GM12801 (cell line): ENCODE data around the gene TIMELESS.

Experiments
- TF ChIP-seq, protein P1 (sequence below): IDR thresholded peaks from one replicate; pipeline ENCODE4 v1.5.1; 2011; ENCODE audit warnings: control low read depth; ENCODE audit not compliant: insufficient read length; ENCODE audit errors: extremely low read depth

TIMELESS gene

DNA sequence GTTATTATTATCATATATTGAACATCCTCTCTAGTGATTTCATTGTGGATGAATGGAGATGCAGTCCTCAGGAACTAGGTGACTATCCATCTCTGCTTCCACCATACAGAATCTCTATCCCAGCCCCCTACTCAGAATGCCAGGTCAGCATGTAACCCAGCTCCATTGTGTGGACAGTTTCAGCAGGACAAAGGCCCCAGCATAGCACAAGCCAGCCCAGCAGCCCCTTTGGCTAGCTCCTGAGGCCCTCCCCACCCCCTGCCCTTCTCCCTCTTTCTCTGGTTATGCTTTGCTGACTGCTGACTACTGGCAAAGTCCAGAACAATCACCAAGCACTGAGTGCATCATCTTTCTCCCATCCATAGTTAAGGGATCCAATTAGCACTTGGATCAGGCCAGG is 13.3 kb upstream of the TIMELESS start:
- TF ChIP-seq, protein P1, sequence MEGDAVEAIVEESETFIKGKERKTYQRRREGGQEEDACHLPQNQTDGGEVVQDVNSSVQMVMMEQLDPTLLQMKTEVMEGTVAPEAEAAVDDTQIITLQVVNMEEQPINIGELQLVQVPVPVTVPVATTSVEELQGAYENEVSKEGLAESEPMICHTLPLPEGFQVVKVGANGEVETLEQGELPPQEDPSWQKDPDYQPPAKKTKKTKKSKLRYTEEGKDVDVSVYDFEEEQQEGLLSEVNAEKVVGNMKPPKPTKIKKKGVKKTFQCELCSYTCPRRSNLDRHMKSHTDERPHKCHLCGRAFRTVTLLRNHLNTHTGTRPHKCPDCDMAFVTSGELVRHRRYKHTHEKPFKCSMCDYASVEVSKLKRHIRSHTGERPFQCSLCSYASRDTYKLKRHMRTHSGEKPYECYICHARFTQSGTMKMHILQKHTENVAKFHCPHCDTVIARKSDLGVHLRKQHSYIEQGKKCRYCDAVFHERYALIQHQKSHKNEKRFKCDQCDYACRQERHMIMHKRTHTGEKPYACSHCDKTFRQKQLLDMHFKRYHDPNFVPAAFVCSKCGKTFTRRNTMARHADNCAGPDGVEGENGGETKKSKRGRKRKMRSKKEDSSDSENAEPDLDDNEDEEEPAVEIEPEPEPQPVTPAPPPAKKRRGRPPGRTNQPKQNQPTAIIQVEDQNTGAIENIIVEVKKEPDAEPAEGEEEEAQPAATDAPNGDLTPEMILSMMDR = no peak

DNA sequence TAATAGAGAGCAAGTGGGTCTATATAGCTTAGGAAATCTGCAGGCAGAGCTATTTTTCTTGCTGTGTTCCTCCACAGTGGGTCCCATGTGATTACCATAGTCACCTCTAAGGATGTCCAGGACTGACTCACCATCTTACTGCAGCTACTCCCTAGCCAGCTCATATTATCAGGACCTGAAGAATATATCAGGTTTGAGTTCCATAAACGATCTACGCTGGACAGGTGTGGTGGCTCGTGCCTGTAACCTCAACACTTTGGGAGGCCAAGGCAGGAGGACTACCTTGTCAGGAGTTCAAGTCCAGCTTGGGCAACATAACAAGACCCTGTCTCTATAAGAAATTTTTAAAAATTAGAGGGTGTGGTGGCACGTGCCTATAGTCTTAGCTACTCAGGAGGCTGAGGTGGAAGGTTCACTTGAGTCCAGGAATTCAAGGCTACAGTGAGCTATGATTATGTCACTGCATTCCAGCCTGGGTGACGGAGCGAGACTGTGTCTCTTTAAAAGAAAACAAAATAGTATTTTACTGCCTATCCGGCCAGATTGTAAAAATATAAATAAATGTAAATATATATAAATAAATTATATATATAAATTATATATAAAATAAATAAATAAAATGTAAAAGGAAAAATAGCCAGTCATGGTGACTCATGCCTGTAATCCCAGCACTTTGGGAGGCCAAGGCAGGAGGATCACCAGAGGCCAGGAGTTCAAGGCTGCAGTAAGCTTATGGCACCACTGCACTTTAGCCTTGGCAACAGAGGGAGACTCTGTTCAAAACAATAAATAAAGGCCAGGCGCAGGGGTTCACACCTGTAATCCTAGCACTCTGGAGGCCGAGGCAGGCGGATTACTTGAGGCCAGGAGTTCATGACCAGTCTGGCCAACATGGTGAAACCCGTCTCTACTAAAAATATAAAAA is 12.3 kb upstream of the TIMELESS start:
- TF ChIP-seq, protein P1 = no peak

DNA sequence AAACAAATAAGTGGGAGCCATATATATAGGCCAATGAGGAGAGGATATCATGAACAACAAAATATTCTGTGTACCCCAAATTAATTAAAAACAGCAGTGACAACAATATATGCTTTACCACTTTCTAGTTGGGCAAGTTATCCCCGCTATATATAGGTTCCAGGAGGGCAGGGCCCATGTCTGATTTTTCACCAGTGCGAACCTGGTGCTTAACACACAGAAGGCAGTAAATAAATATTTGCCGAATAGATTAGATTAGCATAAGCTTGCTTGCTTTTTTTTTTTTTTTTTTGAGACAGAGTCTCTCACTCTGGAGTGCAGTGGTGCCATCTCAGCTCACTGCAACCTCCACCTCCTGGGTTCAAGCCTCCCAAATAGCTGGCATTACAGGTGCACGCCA is 8.6 kb upstream of the TIMELESS start:
- TF ChIP-seq, protein P1 = no peak

DNA sequence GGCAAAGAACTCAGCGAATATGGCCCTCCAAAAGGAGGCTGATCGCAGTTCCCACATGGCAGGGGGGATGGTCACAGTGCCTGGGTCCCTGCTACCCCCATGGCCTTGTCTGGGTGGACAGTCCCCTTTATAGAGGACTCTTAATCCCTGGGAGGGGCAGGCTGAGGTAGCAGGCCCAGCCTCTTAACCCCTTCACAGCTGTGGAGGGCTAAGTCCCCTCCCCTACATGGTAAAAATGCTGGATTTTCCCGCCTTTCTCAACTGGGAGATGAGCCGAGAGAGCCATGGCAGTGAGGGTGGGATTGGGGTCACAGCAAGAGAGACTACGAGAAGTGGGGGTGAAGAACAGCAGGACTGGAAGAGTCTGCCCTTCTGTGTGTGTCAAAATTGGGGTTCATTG is 5.3 kb upstream of the TIMELESS start, which contains the start of gene MIP:
TSS of gene MIP (minus strand) at position 101 of the 400 bp plus-strand sequence. CDS start at position 57, 44 bp downstream.
- TF ChIP-seq, protein P1 = no peak

DNA sequence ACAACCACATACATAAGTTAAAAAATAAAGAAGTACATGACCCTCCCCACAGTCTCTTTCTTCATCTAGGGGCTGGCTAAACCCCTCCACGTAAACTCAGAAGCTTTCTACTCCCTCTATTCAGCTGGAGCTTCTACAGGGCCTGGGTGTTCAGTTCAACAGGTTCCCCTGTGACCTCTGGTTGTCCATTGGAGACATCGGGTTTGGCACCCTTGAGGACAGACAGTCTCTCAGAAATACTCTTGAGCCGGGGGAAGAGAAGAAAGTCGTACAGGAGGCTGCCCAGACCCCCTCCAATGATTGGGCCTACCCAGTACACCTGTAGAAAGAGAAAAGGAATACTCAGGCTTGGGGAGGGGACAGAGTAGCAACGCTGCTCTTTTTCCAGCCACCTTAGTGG is 1.9 kb upstream of the TIMELESS start:
- TF ChIP-seq, protein P1 = no peak

DNA sequence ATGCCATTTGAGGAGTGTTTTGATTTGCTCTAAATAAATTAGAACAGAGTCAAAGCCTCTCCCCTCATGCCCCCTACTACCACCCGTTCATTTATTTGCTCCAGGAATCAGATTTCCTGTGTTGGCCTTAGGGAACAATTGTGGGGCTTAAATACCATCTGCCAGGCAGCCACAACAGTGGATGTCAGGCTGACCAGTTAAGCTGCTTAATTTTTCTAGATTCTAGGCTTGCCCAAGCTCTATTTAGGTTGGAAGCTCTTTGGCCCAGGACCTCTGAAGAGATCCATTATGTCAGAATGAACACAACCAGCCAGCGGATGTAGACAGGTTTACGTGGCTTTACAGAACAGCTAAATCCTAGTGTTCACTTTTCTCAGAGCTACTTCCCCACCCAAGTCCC is 1.0 kb upstream of the TIMELESS start:
- TF ChIP-seq, protein P1 = no peak

DNA sequence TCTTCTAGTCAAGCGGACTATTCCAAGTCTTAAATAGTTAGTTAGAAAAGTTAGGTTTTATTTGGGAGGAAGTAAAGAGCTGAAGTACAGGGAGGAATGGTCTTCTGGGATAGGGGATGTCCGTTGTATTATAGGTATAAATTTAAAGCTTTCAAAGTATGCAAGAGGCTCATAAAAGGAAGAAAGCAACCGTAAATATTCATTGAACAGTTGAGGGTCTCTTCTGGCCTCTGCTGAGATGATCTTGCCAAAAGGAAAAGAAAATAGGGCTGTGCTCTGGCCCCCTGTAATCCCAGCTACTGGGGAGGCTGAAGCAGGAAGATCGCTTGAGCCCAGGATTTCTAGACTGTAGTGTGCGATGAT is 377 bp upstream of the TIMELESS start:
- TF ChIP-seq, protein P1 = no peak
